PC-3 (cell line): ENCODE results near the gene TMED1. TPM values are rescaled to one million over a fixed set of nuclear protein-coding genes. Genes with fewer than 3 reads are reported as not detected.
"Not testable (repeated sequence)": the region's sequence is repeated elsewhere in the genome, so short reads cannot be mapped to it uniquely, and the experiment has no call there.

Source experiments
- ATAC-seq: fragments of 200-7000 bp; cut with Tn5 transposase; 2 replicates; pipeline ENCODE4 v1.9.1; 2020; ENCODE audit warnings: mild to moderate bottlenecking, moderate library complexity
- BruUV-seq: library from RNA; stranded (reverse); fragments of 400-500 nt; replicated peaks from 2 replicates; lab custom pipeline; 2021; lab: Mats Ljungman, UMichigan
- CTCF ChIA-PET: fragments of 300-600 bp; sonication (Branson Sonifier 250); formaldehyde crosslinking; loops from one replicate; lab custom pipeline; 2022; ENCODE audit warnings: antibody characterized with exemption; lab: Charles Lee
- POLR2A ChIA-PET: fragments of 300-600 bp; sonication (Branson Sonifier 250); formaldehyde crosslinking; loops from one replicate; lab custom pipeline; 2022; ENCODE audit warnings: antibody characterized with exemption; ENCODE audit not compliant: unreplicated experiment; lab: Charles Lee
- DNase-seq: peaks from one replicate; pipeline ENCODE4 v3.0.0-alpha.2; 2015
- H2AFZ ChIP-seq: fragments of 300-600 bp; sonication (generic); 2 replicates; pipeline ENCODE4 v1.6.0; 2016; ENCODE audit warnings: antibody characterized with exemption, low read length
- H3F3A ChIP-seq: fragments of 300-600 bp; sonication (generic); one replicate; pipeline ENCODE4 v1.6.0; 2017; ENCODE audit warnings: antibody characterized with exemption, low read length, control low read depth, mild to moderate bottlenecking; ENCODE audit not compliant: unreplicated experiment
- H3K27ac ChIP-seq: fragments of 300-600 bp; sonication (generic); 2 replicates; pipeline ENCODE4 v1.5.1; 2016; ENCODE audit warnings: mild to moderate bottlenecking, low read length
- H3K27me3 ChIP-seq: fragments of 300-600 bp; sonication (generic); 2 replicates; pipeline ENCODE4 v1.6.1; 2016; ENCODE audit warnings: low read length, mixed read lengths
- H3K36me3 ChIP-seq: fragments of 300-600 bp; sonication (generic); 2 replicates; pipeline ENCODE4 v1.6.1; 2016; ENCODE audit warnings: low read depth, mixed run types, low read length, mixed read lengths
- H3K4me1 ChIP-seq: fragments of 300-600 bp; sonication (generic); 2 replicates; pipeline ENCODE4 v1.5.1; 2016; ENCODE audit warnings: low read length; ENCODE audit not compliant: insufficient read depth
- H3K4me2 ChIP-seq: fragments of 300-600 bp; sonication (generic); 2 replicates; pipeline ENCODE4 v1.6.0; 2016; ENCODE audit warnings: low read length
- H3K4me3 ChIP-seq: fragments of 300-600 bp; sonication (generic); 2 replicates; pipeline ENCODE4 v1.5.1; 2016; ENCODE audit warnings: mild to moderate bottlenecking, low read length, mixed read lengths
- H3K79me2 ChIP-seq: fragments of 300-600 bp; sonication (generic); 2 replicates; pipeline ENCODE4 v1.6.1; 2017; ENCODE audit warnings: low read length, mixed read lengths
- H3K9ac ChIP-seq: fragments of 300-600 bp; sonication (generic); 2 replicates; pipeline ENCODE4 v1.6.0; 2016; ENCODE audit warnings: mild to moderate bottlenecking, low read length
- H3K9me2 ChIP-seq: fragments of 300-600 bp; sonication (generic); replicated peaks from 2 replicates; pipeline ENCODE4 v1.6.1; 2016; ENCODE audit warnings: mixed run types, low read length, mixed read lengths
- H3K9me3 ChIP-seq: fragments of 300-600 bp; sonication (generic); 2 replicates; pipeline ENCODE4 v1.6.1; 2016; ENCODE audit warnings: low read length, mixed read lengths
- H4K20me1 ChIP-seq: fragments of 300-600 bp; sonication (generic); 2 replicates; pipeline ENCODE4 v1.6.1; 2016; ENCODE audit warnings: low read length, mixed read lengths
- EZH2 ChIP-seq: fragments of 300-600 bp; sonication (generic); IDR thresholded peaks from one replicate; pipeline ENCODE4 v1.6.1; 2017; ENCODE audit warnings: antibody characterized with exemption, mild to moderate bottlenecking, low read length; ENCODE audit not compliant: unreplicated experiment
- EZH2phosphoT487 ChIP-seq: fragments of 300-600 bp; sonication (generic); IDR thresholded peaks from 2 replicates; pipeline ENCODE4 v1.6.1; 2018; ENCODE audit warnings: mild to moderate bottlenecking, antibody characterized with exemption, low read length, borderline replicate concordance
- intact Hi-C: fragments of 100-400 bp; cut with micrococcal nuclease; formaldehyde crosslinking; loops from 2 replicates; pipeline ENCODE4 v1.9.0; 2023
- total RNA-seq: library from RNA; depleted of rRNA; stranded (reverse); fragments of >200 nt; gene quantifications from 2 replicates; pipeline ENCODE4 v1.2.3, GENCODE V29; 2014
- TF ChIP-seq, protein P1 (sequence below): fragments of 300-600 bp; sonication (generic); conservative IDR thresholded peaks from 2 replicates; pipeline ENCODE4 v1.5.1; 2017; ENCODE audit warnings: antibody characterized with exemption, low read depth, mild to moderate bottlenecking, low read length

The TMED1 gene
- total RNA-seq, 1 experiment from 2014 or later, result 81.2 TPM

DNA sequence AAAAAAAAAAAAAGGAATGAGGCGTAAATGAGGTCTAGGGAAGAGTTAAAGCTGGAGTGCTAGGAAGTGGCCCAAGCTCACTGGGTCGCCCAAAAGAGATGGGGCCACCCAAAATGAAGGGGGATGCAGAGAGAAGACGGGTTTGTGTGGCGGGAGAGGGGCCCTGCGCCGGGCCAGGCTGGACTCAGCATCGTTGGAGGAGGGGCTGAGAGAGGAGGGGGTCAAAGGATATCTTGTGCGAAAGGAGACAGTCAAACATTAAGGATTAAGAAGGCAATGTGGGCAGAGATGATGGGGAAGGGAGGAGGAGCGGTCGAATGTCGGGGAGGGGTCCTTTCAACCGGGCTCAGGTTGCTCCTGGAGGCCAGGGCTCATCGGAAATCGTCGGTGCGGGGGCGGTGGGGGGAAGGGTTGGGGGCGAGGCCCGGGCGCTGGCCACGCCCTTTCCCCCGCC is 34.5 kb upstream of the TMED1 start:
- TF ChIP-seq, protein P1, sequence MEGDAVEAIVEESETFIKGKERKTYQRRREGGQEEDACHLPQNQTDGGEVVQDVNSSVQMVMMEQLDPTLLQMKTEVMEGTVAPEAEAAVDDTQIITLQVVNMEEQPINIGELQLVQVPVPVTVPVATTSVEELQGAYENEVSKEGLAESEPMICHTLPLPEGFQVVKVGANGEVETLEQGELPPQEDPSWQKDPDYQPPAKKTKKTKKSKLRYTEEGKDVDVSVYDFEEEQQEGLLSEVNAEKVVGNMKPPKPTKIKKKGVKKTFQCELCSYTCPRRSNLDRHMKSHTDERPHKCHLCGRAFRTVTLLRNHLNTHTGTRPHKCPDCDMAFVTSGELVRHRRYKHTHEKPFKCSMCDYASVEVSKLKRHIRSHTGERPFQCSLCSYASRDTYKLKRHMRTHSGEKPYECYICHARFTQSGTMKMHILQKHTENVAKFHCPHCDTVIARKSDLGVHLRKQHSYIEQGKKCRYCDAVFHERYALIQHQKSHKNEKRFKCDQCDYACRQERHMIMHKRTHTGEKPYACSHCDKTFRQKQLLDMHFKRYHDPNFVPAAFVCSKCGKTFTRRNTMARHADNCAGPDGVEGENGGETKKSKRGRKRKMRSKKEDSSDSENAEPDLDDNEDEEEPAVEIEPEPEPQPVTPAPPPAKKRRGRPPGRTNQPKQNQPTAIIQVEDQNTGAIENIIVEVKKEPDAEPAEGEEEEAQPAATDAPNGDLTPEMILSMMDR, result no peak
- TF ChIP-seq EZH2phosphoT487 (no peak), EZH2 (no peak)
- Histone ChIP-seq H3K79me2 (peaks cover 37% of the 10 kb centered on the region), H3K4me3 (peak overlapping the region; percentile 67), H3K9ac (peak overlapping the region; percentile 39), H3K4me2 (peak overlapping the region; percentile 85), H4K20me1 (no peaks in the 10 kb centered on the region), H3K4me1 (peaks cover 4% of the 10 kb centered on the region; the same call in 1 of the 2 replicates), H3K36me3 (no peaks in the 10 kb centered on the region), H3K9me2 (no peaks in the 10 kb centered on the region), H2AFZ (peak overlapping the region; percentile 81), H3K9me3 (no peaks in the 10 kb centered on the region), H3K27me3 (no peaks in the 10 kb centered on the region), H3F3A (no peaks in the 10 kb centered on the region), H3K27ac (peak overlapping the region; percentile 10; the same call in 1 of the 2 replicates)
- BruUV-seq, result TSS peak; percentile 94
- ChIA-PET POLR2A (interaction anchor here (0.7 kb wide), 1 partner anchor 1867 kb away, joined by 19 read pairs; no protein-coding TSS in a partner anchor), CTCF (interaction anchor here (0.5 to 2.1 kb wide), 10 partner anchors 14 to 590 kb away, joined by 3 to 25 read pairs (median 4); partner anchors contain the start of gene TMED1)
- DNase-seq, result no peak
- no peak for ATAC-seq
- intact Hi-C loops, result loop anchor here (5.0 kb wide), 1 partner anchor 47 kb away; no protein-coding TSS in a partner anchor

GRCh38 chr19:10869872-10870311 is 33.9 kb upstream of the TMED1 start:
- H3K4me3 ChIP-seq, H3K27ac ChIP-seq, H3K9ac ChIP-seq, H2AFZ ChIP-seq, H3K9me2 ChIP-seq, H3K27me3 ChIP-seq, H3F3A ChIP-seq, H3K4me1 ChIP-seq, H3K4me2 ChIP-seq, BruUV-seq, H3K36me3 ChIP-seq, DNase-seq, H4K20me1 ChIP-seq, H3K9me3 ChIP-seq, ATAC-seq: not testable (repeated sequence)
- peaks cover 30% of the 10 kb centered on the region for H3K79me2 ChIP-seq
- ChIA-PET POLR2A (interaction anchor here (0.7 kb wide), 1 partner anchor 1868 kb away, joined by 19 read pairs; no protein-coding TSS in a partner anchor), CTCF (interaction anchor here (2.1 kb wide), 1 partner anchor 34 kb away, joined by 25 read pairs; the partner anchor contains the start of gene TMED1)
- intact Hi-C loops, result loop anchor here (5.0 kb wide), 1 partner anchor 47 kb away; no protein-coding TSS in a partner anchor

- ChIA-PET POLR2A (no interaction called here), CTCF (no interaction called here)
Observed at GRCh38 chr19:10868872-10869547, 33.0 kb upstream of the TMED1 start.

More at GRCh38 chr19:10868872-10869547, 33.0 kb upstream of the TMED1 start:
- H3K9ac ChIP-seq, result no peak overlapping the region
- no peaks in the 10 kb centered on the region for H3K36me3 ChIP-seq
- H3K9me3 ChIP-seq, result no peaks in the 10 kb centered on the region
- no peaks in the 10 kb centered on the region for H4K20me1 ChIP-seq
- intact Hi-C loops, result no loop called here
- no peaks in the 10 kb centered on the region for H3F3A ChIP-seq
- peaks cover 22% of the 10 kb centered on the region for H3K79me2 ChIP-seq
- H3K9me2 ChIP-seq, result no peaks in the 10 kb centered on the region
- no peak overlapping the region for H2AFZ ChIP-seq
- H3K4me2 ChIP-seq, result no peak overlapping the region
- peaks cover 8% of the 10 kb centered on the region; the same call in 1 of the 2 replicates for H3K4me1 ChIP-seq
- H3K27ac ChIP-seq, result no peak overlapping the region
- ATAC-seq, result no peak
- BruUV-seq, result no TSS peak
- DNase-seq, result no peak
- no peaks in the 10 kb centered on the region for H3K27me3 ChIP-seq
- no peak overlapping the region for H3K4me3 ChIP-seq
- no peak for TF ChIP-seq EZH2
- TF ChIP-seq, protein P1, result no peak
- TF ChIP-seq EZH2phosphoT487, result no peak
